CD4-positive, alpha-beta T cell (primary cell): ENCODE results near the gene CNR1. TPM values are rescaled to one million over a fixed set of nuclear protein-coding genes. Genes with fewer than 3 reads are reported as not detected.

Experiments
- ATAC-seq: fragments of 200-7000 bp; cut with Tn5 transposase; one replicate; pipeline ENCODE4 v1.10.0; 2022; ENCODE audit warnings: mild to moderate bottlenecking; ENCODE audit not compliant: poor library complexity
- CTCF ChIA-PET: fragments of 350-600 bp; sonication (Branson Sonifier 250); formaldehyde crosslinking; loops from one replicate; lab custom pipeline; 2021; ENCODE audit warnings: antibody characterized with exemption, inconsistent platforms; lab: Charles Lee
- POLR2A ChIA-PET: fragments of 350-600 bp; sonication (Branson Sonifier 250); formaldehyde crosslinking; loops from one replicate; lab custom pipeline; 2021; ENCODE audit warnings: antibody characterized with exemption, inconsistent platforms; lab: Charles Lee
- DNase-seq, 14 experiments: peaks; one replicate each; pipeline ENCODE4 v3.0.0-alpha.2; 2013 to 2020; ENCODE audit warnings: mixed read lengths in 2 of 14
- H3K27ac ChIP-seq, 2 donors: one replicate each; pipeline versions ENCODE4 v1.5.1 to v1.7.0; 2013; ENCODE audit warnings: low read length in 2 of 2, low read depth in 1 of 2, mild to moderate bottlenecking in 1 of 2
- H3K27me3 ChIP-seq, 2 experiments: 1 replicate in 1 of 2; 2 replicates in 1 of 2; pipeline versions ENCODE4 v1.6.1 to v1.7.0; 2013; ENCODE audit warnings: low read length in 2 of 2, control low read depth in 1 of 2, mild to moderate bottlenecking in 1 of 2, moderate library complexity in 1 of 2; ENCODE audit not compliant: insufficient read depth in 2 of 2, control insufficient read depth in 1 of 2
- H3K36me3 ChIP-seq: one replicate; pipeline ENCODE4 v1.6.1; 2013; ENCODE audit warnings: low read length, control low read depth; ENCODE audit not compliant: insufficient read depth
- H3K4me1 ChIP-seq: one replicate; pipeline ENCODE4 v1.6.1; 2013; ENCODE audit warnings: low read length, control low read depth; ENCODE audit not compliant: insufficient read depth
- H3K4me3 ChIP-seq: one replicate; pipeline ENCODE4 v1.5.1; 2013; ENCODE audit warnings: mild to moderate bottlenecking, low read length, moderate library complexity
- H3K9me3 ChIP-seq, 2 experiments: 1 replicate in 1 of 2; 2 replicates in 1 of 2; pipeline versions ENCODE4 v1.6.1 to v1.7.0; 2013; ENCODE audit warnings: low read length in 2 of 2, mild to moderate bottlenecking in 2 of 2, control low read depth in 1 of 2, moderate library complexity in 1 of 2; ENCODE audit not compliant: control insufficient read depth in 1 of 2, insufficient read depth in 1 of 2
- H3K27ac Mint-ChIP-seq: one replicate; pipeline ENCODE4 v1.8.0; 2020; ENCODE audit warnings: mixed read lengths
- H3K27me3 Mint-ChIP-seq: one replicate; pipeline ENCODE4 v1.8.0; 2021; ENCODE audit warnings: mixed read lengths
- H3K36me3 Mint-ChIP-seq: one replicate; pipeline ENCODE4 v1.8.0; 2021; ENCODE audit warnings: low read depth, mixed read lengths
- H3K4me1 Mint-ChIP-seq: one replicate; pipeline ENCODE4 v1.8.0; 2021; ENCODE audit warnings: low read depth, mixed read lengths
- H3K4me3 Mint-ChIP-seq: one replicate; pipeline ENCODE4 v1.8.0; 2020; ENCODE audit warnings: mild to moderate bottlenecking, mixed read lengths
- H3K9me3 Mint-ChIP-seq: one replicate; pipeline ENCODE4 v1.8.0; 2020; ENCODE audit warnings: mixed read lengths
- CTCF ChIP-seq: fragments of 200-600 bp; IDR thresholded peaks from one replicate; pipeline ENCODE4 v1.8.0; 2022; ENCODE audit warnings: antibody characterized with exemption, mild to moderate bottlenecking
- intact Hi-C, 2 experiments: fragments of 100-400 bp; cut with DNase I in 1 of 2; cut with micrococcal nuclease in 1 of 2; formaldehyde crosslinking; loops; one replicate each; pipeline versions ENCODE4 v1.15.1 to v1.9.0; 2023 to 2025; cut with DNase I, micrococcal nuclease
- total RNA-seq, 174 experiments: library from RNA in 2 of 174; stranded (reverse) in 2 of 174; gene quantifications; one replicate each; pipeline ENCODE4 v1.2.3 and lab custom pipeline; 2021 to 2026

Gene CNR1
- total RNA-seq, 2 experiments from 2014 or later, result not detected

GRCh38 chr6:88157106-88157505 lies 9.0 kb downstream of the CNR1 start:
- ATAC-seq (no peak), DNase-seq (no peak)
- intact Hi-C loops, result no loop called here
- no peaks in the 10 kb centered on the region for H3K36me3 ChIP-seq
- H3K4me3 ChIP-seq, result no peak overlapping the region
- Mint-ChIP-seq H3K36me3 (no peaks in the 10 kb centered on the region), H3K27me3 (peaks cover 21% of the 10 kb centered on the region), H3K4me3 (no peak overlapping the region), H3K4me1 (no peaks in the 10 kb centered on the region), H3K9me3 (no peaks in the 10 kb centered on the region), H3K27ac (no peak overlapping the region)
- ChIA-PET CTCF (no interaction called here), POLR2A (no interaction called here)
- no peak overlapping the region for H3K27ac ChIP-seq
- TF ChIP-seq CTCF, result no peak
- no peaks in the 10 kb centered on the region for H3K4me1 ChIP-seq
- H3K9me3 ChIP-seq, result no peaks in the 10 kb centered on the region
- H3K27me3 ChIP-seq, result peaks cover 0 to 11% of the 10 kb centered on the region in 2 experiments

DNA sequence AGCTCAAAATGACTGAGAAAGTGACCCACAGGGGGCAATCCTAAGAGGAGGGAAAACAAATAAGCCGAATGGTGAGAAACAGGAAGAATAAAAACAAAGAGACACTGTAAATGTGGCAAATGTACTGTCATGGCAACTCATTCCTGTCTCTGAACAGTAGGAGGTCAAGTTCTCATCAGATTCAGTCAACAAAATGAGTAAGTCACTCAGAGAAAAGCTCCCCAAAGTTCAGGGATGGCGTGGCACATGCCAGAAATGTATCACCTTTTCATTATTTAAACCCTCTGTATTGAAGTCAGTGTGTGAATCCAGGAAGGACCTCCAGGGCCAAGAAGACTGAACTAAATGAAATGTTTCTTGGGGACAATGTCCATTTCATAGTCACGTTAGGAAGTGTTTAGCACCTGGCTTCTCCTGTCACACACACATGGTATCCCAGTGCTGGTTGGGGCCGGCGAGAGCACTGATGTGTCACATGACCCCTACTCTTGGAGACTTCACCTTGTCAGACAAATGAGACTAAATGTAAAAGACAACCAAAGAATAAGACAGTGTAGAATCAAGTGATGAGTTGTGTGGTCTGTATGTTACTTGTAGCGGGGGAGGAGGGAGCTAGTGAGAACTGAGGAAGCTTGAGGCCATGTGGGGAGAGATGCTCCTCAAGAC lies 20.7 kb downstream of the CNR1 start:
- Histone ChIP-seq H3K4me3 (no peak overlapping the region), H3K36me3 (no peaks in the 10 kb centered on the region), H3K4me1 (no peaks in the 10 kb centered on the region), H3K9me3 (peaks cover 0 to 7% of the 10 kb centered on the region in 2 experiments), H3K27me3 (no peaks in the 10 kb centered on the region), H3K27ac (no peak overlapping the region)
- peaks cover 13% of the 10 kb centered on the region for H3K27me3 Mint-ChIP-seq
- no peaks in the 10 kb centered on the region for H3K36me3 Mint-ChIP-seq
- H3K4me3 Mint-ChIP-seq, result no peak overlapping the region
- DNase-seq (no peak), ATAC-seq (no peak)
- CTCF ChIA-PET, result no interaction called here
- intact Hi-C loops, result no loop called here
- H3K27ac Mint-ChIP-seq, result no peak overlapping the region
- POLR2A ChIA-PET, result no interaction called here
- no peaks in the 10 kb centered on the region for H3K9me3 Mint-ChIP-seq
- no peak for TF ChIP-seq CTCF
- no peaks in the 10 kb centered on the region for H3K4me1 Mint-ChIP-seq

GRCh38 chr6:88144637-88145297 lies 21.4 kb downstream of the CNR1 start:
- no peaks in the 10 kb centered on the region for H3K4me1 Mint-ChIP-seq
- DNase-seq, result no peak
- CTCF ChIA-PET, result no interaction called here
- H3K36me3 ChIP-seq, result no peaks in the 10 kb centered on the region
- no peak overlapping the region for H3K4me3 Mint-ChIP-seq
- intact Hi-C loops, result no loop called here
- H3K27ac Mint-ChIP-seq, result no peak overlapping the region
- no peaks in the 10 kb centered on the region for H3K4me1 ChIP-seq
- H3K36me3 Mint-ChIP-seq, result no peaks in the 10 kb centered on the region
- H3K9me3 ChIP-seq, result peaks cover 0 to 7% of the 10 kb centered on the region in 2 experiments
- H3K27me3 ChIP-seq, result no peaks in the 10 kb centered on the region
- no peak for TF ChIP-seq CTCF
- H3K27ac ChIP-seq, result no peak overlapping the region
- peaks cover 13% of the 10 kb centered on the region for H3K27me3 Mint-ChIP-seq
- no peak for ATAC-seq
- H3K9me3 Mint-ChIP-seq, result no peaks in the 10 kb centered on the region
- POLR2A ChIA-PET, result no interaction called here
- H3K4me3 ChIP-seq, result no peak overlapping the region
